ENCODE data around the gene DNAJC13. TPM values are rescaled to one million over a fixed set of nuclear protein-coding genes. Genes with fewer than 3 reads are reported as not detected.

Gene DNAJC13
- total RNA-seq, 4 donors from 2014 or later, result 20.6 to 52.6 (median 39.7) TPM

- TF ChIP-seq POLR2AphosphoS5 (IDR thresholded peaks at IDR 0.05) (no peak), EP300 (IDR thresholded peaks at IDR 0.05) (no peak), POLR2A (IDR thresholded peaks at IDR 0.05) (no peak), CTCF (IDR thresholded peaks at IDR 0.05) (no peak)
- 75% methylated on average over 2 of the region's 2 CpGs for WGBS
- H3K9me3 ChIP-seq, result no peaks in the 10 kb centered on the region
- H3K27me3 ChIP-seq, result peaks cover 2% of the 10 kb centered on the region
- DNase-seq (ENCODE audit: low spot score in 2 of 2), result no peak
- H3K4me1 ChIP-seq, result no peaks in the 10 kb centered on the region
- H3K27ac ChIP-seq, result no peak overlapping the region
- H3K4me3 ChIP-seq, result no peak overlapping the region
- no peaks in the 10 kb centered on the region for H3K36me3 ChIP-seq
Measured at GRCh38 chr3:132378846-132379245, 38.5 kb upstream of the DNAJC13 start.

- H3K4me1 ChIP-seq, result no peaks in the 10 kb centered on the region
- H3K27ac ChIP-seq, result no peak overlapping the region
- H3K36me3 ChIP-seq, result no peaks in the 10 kb centered on the region
- 52% methylated on average over 1 of the region's 1 CpG for WGBS
- no peak for TF ChIP-seq CTCF (IDR thresholded peaks at IDR 0.05)
- no peak for TF ChIP-seq POLR2A (IDR thresholded peaks at IDR 0.05)
- no peak for TF ChIP-seq POLR2AphosphoS5 (IDR thresholded peaks at IDR 0.05)
- TF ChIP-seq EP300 (IDR thresholded peaks at IDR 0.05), result no peak
- H3K27me3 ChIP-seq, result peaks cover 2% of the 10 kb centered on the region
- H3K4me3 ChIP-seq, result no peak overlapping the region
- no peak for DNase-seq (ENCODE audit: low spot score in 2 of 2)
- no peaks in the 10 kb centered on the region for H3K9me3 ChIP-seq
Measured at GRCh38 chr3:132380920-132381319, 36.4 kb upstream of the DNAJC13 start.

GRCh38 chr3:132381348-132381944 lies 35.9 kb upstream of the DNAJC13 start:
- Histone ChIP-seq H3K4me1 (no peaks in the 10 kb centered on the region), H3K4me3 (no peak overlapping the region), H3K9me3 (no peaks in the 10 kb centered on the region), H3K36me3 (no peaks in the 10 kb centered on the region), H3K27ac (no peak overlapping the region), H3K27me3 (peaks cover 2% of the 10 kb centered on the region)
- 80% methylated on average over 14 of the region's 14 CpGs for WGBS
- no peak for DNase-seq (ENCODE audit: low spot score in 2 of 2)
- TF ChIP-seq EP300 (IDR thresholded peaks at IDR 0.05) (no peak), POLR2A (IDR thresholded peaks at IDR 0.05) (no peak), CTCF (IDR thresholded peaks at IDR 0.05) (no peak)

- H3K4me1 ChIP-seq, result no peaks in the 10 kb centered on the region
- 29% methylated on average over 4 of the region's 4 CpGs for WGBS
Measured at GRCh38 chr3:132382267-132382666, 35.0 kb upstream of the DNAJC13 start.

GRCh38 chr3:132382688-132383194 lies 34.6 kb upstream of the DNAJC13 start:
- no peak overlapping the region for H3K4me3 ChIP-seq
- no peaks in the 10 kb centered on the region for H3K9me3 ChIP-seq
- no peaks in the 10 kb centered on the region for H3K36me3 ChIP-seq
- no peak overlapping the region for H3K27ac ChIP-seq
- no peaks in the 10 kb centered on the region for H3K4me1 ChIP-seq
- no peak for DNase-seq (ENCODE audit: low spot score in 2 of 2)
- TF ChIP-seq CTCF (IDR thresholded peaks at IDR 0.05), result no peak
- TF ChIP-seq POLR2AphosphoS5 (IDR thresholded peaks at IDR 0.05), result no peak
- H3K27me3 ChIP-seq, result no peaks in the 10 kb centered on the region

More at GRCh38 chr3:132382267-132382666, 35.0 kb upstream of the DNAJC13 start:
- no peak for DNase-seq (ENCODE audit: low spot score in 2 of 2)
- H3K36me3 ChIP-seq, result no peaks in the 10 kb centered on the region
- TF ChIP-seq POLR2A (IDR thresholded peaks at IDR 0.05) (no peak), CTCF (IDR thresholded peaks at IDR 0.05) (no peak), POLR2AphosphoS5 (IDR thresholded peaks at IDR 0.05) (no peak), EP300 (IDR thresholded peaks at IDR 0.05) (no peak)
- peaks cover 2% of the 10 kb centered on the region for H3K27me3 ChIP-seq
- no peaks in the 10 kb centered on the region for H3K9me3 ChIP-seq
- H3K27ac ChIP-seq, result no peak overlapping the region
- H3K4me3 ChIP-seq, result no peak overlapping the region

All from suprapubic skin (tissue), 4 donors.